ENCODE results near the gene MPC2. TPM values are rescaled to one million over a fixed set of nuclear protein-coding genes. Genes with fewer than 3 reads are reported as not detected.

MPC2 gene
- total and polyA plus RNA-seq, 12 donors: 50.0 to 186 (median 111) TPM

DNA sequence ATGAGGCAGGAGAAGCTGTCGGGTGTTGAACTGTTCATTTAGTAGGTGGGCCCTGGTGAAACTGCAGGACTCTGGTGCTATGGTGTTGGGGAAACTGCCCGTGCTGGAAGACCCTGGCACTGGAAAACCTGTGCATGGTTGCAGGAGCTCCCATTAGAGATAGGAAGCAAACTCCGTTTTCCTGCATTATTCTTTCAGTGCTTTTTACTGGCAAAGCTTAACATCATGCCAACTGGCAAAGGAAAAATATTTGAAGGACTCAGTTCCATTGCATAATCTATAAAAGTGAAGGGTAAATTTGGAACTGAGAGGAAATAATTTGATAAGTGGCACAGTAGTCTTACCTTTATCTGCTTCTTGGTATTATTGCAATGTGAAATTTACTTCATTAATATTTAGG lies 31.7 kb upstream of the MPC2 start:
- WGBS, 4 donors: 52 to 63% (median 60%) methylated on average over 3 of the region's 3 CpGs
- H3K27me3 ChIP-seq: no peaks in the 10 kb centered on the region
- no peaks in the 10 kb centered on the region for H3K9me3 ChIP-seq (replicated peaks in 1 of 3)
- peaks cover 14 to 33% of the 10 kb centered on the region in 2 donors for H3K4me1 ChIP-seq (replicated peaks in 1 of 2)
- TF ChIP-seq, protein P1, sequence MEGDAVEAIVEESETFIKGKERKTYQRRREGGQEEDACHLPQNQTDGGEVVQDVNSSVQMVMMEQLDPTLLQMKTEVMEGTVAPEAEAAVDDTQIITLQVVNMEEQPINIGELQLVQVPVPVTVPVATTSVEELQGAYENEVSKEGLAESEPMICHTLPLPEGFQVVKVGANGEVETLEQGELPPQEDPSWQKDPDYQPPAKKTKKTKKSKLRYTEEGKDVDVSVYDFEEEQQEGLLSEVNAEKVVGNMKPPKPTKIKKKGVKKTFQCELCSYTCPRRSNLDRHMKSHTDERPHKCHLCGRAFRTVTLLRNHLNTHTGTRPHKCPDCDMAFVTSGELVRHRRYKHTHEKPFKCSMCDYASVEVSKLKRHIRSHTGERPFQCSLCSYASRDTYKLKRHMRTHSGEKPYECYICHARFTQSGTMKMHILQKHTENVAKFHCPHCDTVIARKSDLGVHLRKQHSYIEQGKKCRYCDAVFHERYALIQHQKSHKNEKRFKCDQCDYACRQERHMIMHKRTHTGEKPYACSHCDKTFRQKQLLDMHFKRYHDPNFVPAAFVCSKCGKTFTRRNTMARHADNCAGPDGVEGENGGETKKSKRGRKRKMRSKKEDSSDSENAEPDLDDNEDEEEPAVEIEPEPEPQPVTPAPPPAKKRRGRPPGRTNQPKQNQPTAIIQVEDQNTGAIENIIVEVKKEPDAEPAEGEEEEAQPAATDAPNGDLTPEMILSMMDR (IDR thresholded peaks at IDR 0.05): no peak
- TF ChIP-seq POLR2A (IDR thresholded peaks at IDR 0.05): no peak
- H3K27ac ChIP-seq: peak overlapping the region; percentile 41 to 79 (median 74)
- DNase-seq: no peak
- H3K36me3 ChIP-seq (replicated peaks in 1 of 2): peaks cover 0 to 14% of the 10 kb centered on the region in 2 donors
- H3K4me3 ChIP-seq: no peak overlapping the region
- intact Hi-C loops (cut with DNase I): no loop called here

DNA sequence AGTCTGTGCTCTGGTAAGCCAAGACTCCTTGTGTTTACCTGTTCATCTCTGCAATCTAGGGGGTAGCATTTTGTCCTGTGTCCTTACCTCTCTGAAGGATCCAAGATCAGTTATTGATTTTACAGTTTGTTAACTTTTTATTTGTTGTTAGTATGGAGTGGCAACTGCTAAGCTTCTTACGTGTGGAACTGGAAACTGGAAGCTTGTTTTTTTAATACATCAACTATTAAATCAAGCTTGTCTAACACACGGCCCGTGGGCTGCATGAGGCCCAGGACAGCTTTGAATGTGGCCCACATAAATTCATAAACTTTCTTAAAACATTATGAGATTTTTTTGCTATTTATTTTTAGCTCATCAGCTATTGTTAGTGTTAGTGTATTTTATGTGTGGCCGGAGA lies 29.2 kb upstream of the MPC2 start:
- Histone ChIP-seq H3K27me3 (no peaks in the 10 kb centered on the region), H3K9me3 (replicated peaks in 1 of 3) (no peaks in the 10 kb centered on the region), H3K27ac (no peak overlapping the region), H3K4me3 (no peak overlapping the region), H3K4me1 (replicated peaks in 1 of 2) (peaks cover 14 to 33% of the 10 kb centered on the region in 2 donors), H3K36me3 (replicated peaks in 1 of 2) (peaks cover 0 to 14% of the 10 kb centered on the region in 2 donors)
- intact Hi-C loops (cut with DNase I): no loop called here
- WGBS, 4 donors: 83 to 92% (median 87%) methylated on average over 4 of the region's 4 CpGs
- DNase-seq: no peak
- TF ChIP-seq POLR2A (IDR thresholded peaks at IDR 0.05): no peak
- TF ChIP-seq, protein P1 (IDR thresholded peaks at IDR 0.05): no peak

DNA sequence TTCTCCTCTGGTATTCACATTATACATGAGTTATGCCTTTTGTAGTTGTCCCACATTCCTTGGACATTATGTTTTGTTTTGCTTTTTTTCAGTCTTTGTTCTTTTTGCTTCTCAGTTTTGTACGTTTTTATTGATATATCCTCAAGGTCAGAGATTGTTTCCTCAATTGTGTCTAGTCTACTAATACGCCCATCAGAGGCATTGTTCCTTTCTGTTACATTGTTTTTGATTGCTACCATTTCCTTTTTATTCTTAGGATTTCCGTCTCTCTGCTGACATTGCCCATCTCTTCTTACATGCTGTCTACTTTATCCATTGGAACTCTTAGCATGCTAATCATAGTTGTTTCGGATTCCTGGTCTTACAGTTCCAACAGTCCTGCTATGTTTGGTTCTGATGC lies 27.8 kb upstream of the MPC2 start:
- H3K27me3 ChIP-seq: no peaks in the 10 kb centered on the region
- TF ChIP-seq, protein P1 (IDR thresholded peaks at IDR 0.05): no peak
- TF ChIP-seq POLR2A (IDR thresholded peaks at IDR 0.05): no peak
- H3K27ac ChIP-seq: no peak overlapping the region
- no peak overlapping the region for H3K4me3 ChIP-seq
- no peak for DNase-seq
- H3K9me3 ChIP-seq (replicated peaks in 1 of 3): no peaks in the 10 kb centered on the region
- intact Hi-C loops (cut with DNase I): no loop called here
- H3K4me1 ChIP-seq (replicated peaks in 1 of 2): peaks cover 14 to 38% of the 10 kb centered on the region in 2 donors
- H3K36me3 ChIP-seq (replicated peaks in 1 of 2): peaks cover 0 to 14% of the 10 kb centered on the region in 2 donors
- 63 to 69% (median 66%) methylated on average over 4 of the region's 4 CpGs for WGBS, 4 donors

DNA sequence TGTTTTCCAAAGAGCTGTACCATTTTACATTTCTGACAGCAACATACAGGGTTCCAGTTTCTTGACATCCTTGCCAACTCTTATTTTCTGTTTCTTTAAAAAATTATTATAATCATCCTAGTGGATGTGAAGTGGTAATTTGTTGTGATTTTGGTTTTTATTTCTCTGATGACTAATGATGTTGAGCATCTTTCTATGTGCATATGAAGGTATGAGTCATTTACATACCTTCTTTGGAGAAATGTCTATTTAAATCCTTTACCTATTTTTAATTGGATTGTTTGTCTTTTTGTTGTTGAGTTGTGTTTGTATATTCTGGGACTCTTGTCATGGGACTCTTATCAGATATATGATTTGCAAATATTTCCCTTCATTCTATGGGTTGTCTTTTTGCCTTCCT lies 20.8 kb upstream of the MPC2 start:
- H3K27ac ChIP-seq: no peak overlapping the region
- no peak overlapping the region for H3K4me3 ChIP-seq
- intact Hi-C loops (cut with DNase I): no loop called here
- H3K27me3 ChIP-seq: no peaks in the 10 kb centered on the region
- TF ChIP-seq POLR2A (IDR thresholded peaks at IDR 0.05): no peak
- TF ChIP-seq, protein P1 (IDR thresholded peaks at IDR 0.05): no peak
- DNase-seq: no peak
- H3K9me3 ChIP-seq (replicated peaks in 1 of 3): no peaks in the 10 kb centered on the region
- H3K4me1 ChIP-seq (replicated peaks in 1 of 2): peaks cover 0 to 13% of the 10 kb centered on the region in 2 donors
- H3K36me3 ChIP-seq (replicated peaks in 1 of 2): peaks cover 0 to 14% of the 10 kb centered on the region in 2 donors
